Thymus (tissue), 11 donors: ENCODE data around the gene TRMT10B. TPM values are rescaled to one million over a fixed set of nuclear protein-coding genes. Genes with fewer than 3 reads are reported as not detected.
"Not testable (repeated sequence)": the region's sequence is repeated elsewhere in the genome, so short reads cannot be mapped to it uniquely, and the experiment has no call there.

ENCODE experiments used
- DNase-seq, 9 donors: peaks; one replicate each; pipeline ENCODE4 v3.0.0-alpha.2; 2013; ENCODE audit warnings: low spot score in 9 of 9, low read depth in 6 of 9, missing footprints in 1 of 9
- H3K27ac ChIP-seq, 2 donors: one replicate each; pipeline ENCODE4 v1.5.1; 2013; ENCODE audit warnings: control low read depth in 1 of 2, low read depth in 1 of 2, low read length in 1 of 2, mild to moderate bottlenecking in 1 of 2, moderate library complexity in 1 of 2
- H3K27me3 ChIP-seq, 2 donors: one replicate each; pipeline ENCODE4 v1.5.1; 2013; ENCODE audit warnings: low read length in 1 of 2; ENCODE audit not compliant: control insufficient read depth in 2 of 2, insufficient read depth in 1 of 2
- H3K36me3 ChIP-seq, 2 donors: one replicate each; pipeline ENCODE4 v1.5.1; 2013; ENCODE audit warnings: low read length in 1 of 2, mild to moderate bottlenecking in 1 of 2, moderate library complexity in 1 of 2; ENCODE audit not compliant: control insufficient read depth in 2 of 2, insufficient read depth in 2 of 2
- H3K4me1 ChIP-seq, 2 donors: one replicate each; pipeline ENCODE4 v1.5.1; 2013; ENCODE audit warnings: low read length in 2 of 2; ENCODE audit not compliant: control insufficient read depth in 2 of 2, insufficient read depth in 2 of 2
- H3K4me3 ChIP-seq, 2 donors: one replicate each; pipeline ENCODE4 v1.5.1; 2013; ENCODE audit warnings: low read length in 2 of 2, control low read depth in 1 of 2, mild to moderate bottlenecking in 1 of 2
- H3K9me3 ChIP-seq, 2 donors: one replicate each; pipeline ENCODE4 v1.5.1; 2013; ENCODE audit warnings: low read length in 1 of 2, mild to moderate bottlenecking in 1 of 2; ENCODE audit not compliant: control insufficient read depth in 2 of 2, insufficient read depth in 1 of 2
- WGBS: extraction: QIAGEN DNeasy Blood & Tissue Kit; methylation state at CpG from one replicate; pipeline ENCODE4 v1.1.7; 2013; 5-methylcytosine and 5-hydroxymethylcytosine counted together
- polyA plus RNA-seq: library from polyadenylated mRNA; stranded (reverse); fragments of 200-250 nt; gene quantifications from one replicate; pipeline ENCODE4 v1.2.3, GENCODE V29; 2013
- total RNA-seq: library from RNA; stranded (reverse); fragments of 120-200 nt; gene quantifications from one replicate; pipeline ENCODE4 v1.2.4, GENCODE V29; 2013
- donor health status: healthy.

Gene TRMT10B
- total and polyA plus RNA-seq, 2 donors: 3.6 to 9.7 TPM

GRCh38 chr9:37801287-37801850 lies 47.8 kb downstream of the TRMT10B start:
- Histone ChIP-seq H3K27ac (peak overlapping the region in 1 of 2 donors; percentile 52), H3K27me3 (no peaks in the 10 kb centered on the region), H3K9me3 (no peaks in the 10 kb centered on the region), H3K36me3 (peaks cover 0 to 2% of the 10 kb centered on the region in 2 donors), H3K4me1 (peaks cover 7 to 18% of the 10 kb centered on the region in 2 donors), H3K4me3 (peak overlapping the region; percentile 84 to 96)
- WGBS: 3% methylated on average over 45 of the region's 45 CpGs
- peak in 4 of 9 donors; percentile 4 to 42 (median 24) for DNase-seq

GRCh38 chr9:37801959-37802711 lies 48.5 kb downstream of the TRMT10B start:
- no peaks in the 10 kb centered on the region for H3K9me3 ChIP-seq
- WGBS: 84% methylated on average over 10 of the region's 10 CpGs
- no peaks in the 10 kb centered on the region for H3K27me3 ChIP-seq
- peak overlapping the region; percentile 84 to 96 for H3K4me3 ChIP-seq
- no peak for DNase-seq
- peaks cover 7 to 18% of the 10 kb centered on the region in 2 donors for H3K4me1 ChIP-seq
- H3K27ac ChIP-seq: no peak overlapping the region
- peaks cover 0 to 3% of the 10 kb centered on the region in 2 donors for H3K36me3 ChIP-seq

- H3K27me3 ChIP-seq: no peaks in the 10 kb centered on the region
- H3K4me3 ChIP-seq: no peak overlapping the region
- no peak for DNase-seq
- no peak overlapping the region for H3K27ac ChIP-seq
- peaks cover 7 to 13% of the 10 kb centered on the region in 2 donors for H3K4me1 ChIP-seq
- H3K9me3 ChIP-seq: no peaks in the 10 kb centered on the region
- WGBS: 96% methylated on average over 4 of the region's 4 CpGs
- peaks cover 3 to 7% of the 10 kb centered on the region in 2 donors for H3K36me3 ChIP-seq
Observed at GRCh38 chr9:37806271-37806670, 52.7 kb downstream of the TRMT10B start.

GRCh38 chr9:37809676-37810075 lies 56.1 kb downstream of the TRMT10B start:
- H3K4me3 ChIP-seq, H3K4me1 ChIP-seq, DNase-seq, H3K27ac ChIP-seq, H3K9me3 ChIP-seq, H3K27me3 ChIP-seq, H3K36me3 ChIP-seq: not testable (repeated sequence)
- over 99% methylated on average over 15 of the region's 15 CpGs for WGBS

- no peak for DNase-seq
- H3K36me3 ChIP-seq: peaks cover 3 to 4% of the 10 kb centered on the region in 2 donors
- no peaks in the 10 kb centered on the region for H3K9me3 ChIP-seq
- WGBS: 97% methylated on average over 6 of the region's 6 CpGs
- no peak overlapping the region for H3K27ac ChIP-seq
- H3K27me3 ChIP-seq: no peaks in the 10 kb centered on the region
- no peaks in the 10 kb centered on the region for H3K4me1 ChIP-seq
- no peak overlapping the region for H3K4me3 ChIP-seq
Observed at GRCh38 chr9:37811906-37812476, 58.4 kb downstream of the TRMT10B start.

- WGBS: 98% methylated on average over 5 of the region's 5 CpGs
- no peak for DNase-seq
- no peak overlapping the region for H3K27ac ChIP-seq
Observed at GRCh38 chr9:37812773-37813379, 59.3 kb downstream of the TRMT10B start.

GRCh38 chr9:37818849-37819248 lies 65.2 kb downstream of the TRMT10B start:
- DNase-seq: no peak
- Histone ChIP-seq H3K4me1 (no peaks in the 10 kb centered on the region), H3K27ac (no peak overlapping the region), H3K4me3 (no peak overlapping the region), H3K36me3 (peaks cover 6 to 8% of the 10 kb centered on the region in 2 donors), H3K9me3 (no peaks in the 10 kb centered on the region), H3K27me3 (no peaks in the 10 kb centered on the region)
- 97% methylated on average over 2 of the region's 2 CpGs for WGBS

More at GRCh38 chr9:37812773-37813379, 59.3 kb downstream of the TRMT10B start:
- Histone ChIP-seq H3K36me3 (peaks cover 3 to 4% of the 10 kb centered on the region in 2 donors), H3K4me3 (no peak overlapping the region), H3K27me3 (no peaks in the 10 kb centered on the region), H3K4me1 (no peaks in the 10 kb centered on the region), H3K9me3 (no peaks in the 10 kb centered on the region)

GRCh38 chr9:37820142-37820541 lies 66.5 kb downstream of the TRMT10B start:
- no peak for DNase-seq
- 93% methylated on average over 5 of the region's 5 CpGs for WGBS
- no peaks in the 10 kb centered on the region for H3K9me3 ChIP-seq
- H3K36me3 ChIP-seq: peaks cover 6 to 11% of the 10 kb centered on the region in 2 donors
- no peak overlapping the region for H3K4me3 ChIP-seq
- no peak overlapping the region for H3K27ac ChIP-seq
- H3K27me3 ChIP-seq: no peaks in the 10 kb centered on the region
- no peaks in the 10 kb centered on the region for H3K4me1 ChIP-seq

GRCh38 chr9:37825174-37825573 lies 71.6 kb downstream of the TRMT10B start:
- not testable (repeated sequence) for H3K4me3 ChIP-seq, H3K27me3 ChIP-seq, H3K4me1 ChIP-seq, H3K9me3 ChIP-seq, DNase-seq, H3K27ac ChIP-seq
- 97% methylated on average over 2 of the region's 2 CpGs for WGBS
- peaks cover 18 to 30% of the 10 kb centered on the region in 2 donors for H3K36me3 ChIP-seq
